ENCODE data around the gene PIK3C2G.
"Not testable (repeated sequence)": the region's sequence is repeated elsewhere in the genome, so short reads cannot be mapped to it uniquely, and the experiment has no call there.

The PIK3C2G gene

DNA sequence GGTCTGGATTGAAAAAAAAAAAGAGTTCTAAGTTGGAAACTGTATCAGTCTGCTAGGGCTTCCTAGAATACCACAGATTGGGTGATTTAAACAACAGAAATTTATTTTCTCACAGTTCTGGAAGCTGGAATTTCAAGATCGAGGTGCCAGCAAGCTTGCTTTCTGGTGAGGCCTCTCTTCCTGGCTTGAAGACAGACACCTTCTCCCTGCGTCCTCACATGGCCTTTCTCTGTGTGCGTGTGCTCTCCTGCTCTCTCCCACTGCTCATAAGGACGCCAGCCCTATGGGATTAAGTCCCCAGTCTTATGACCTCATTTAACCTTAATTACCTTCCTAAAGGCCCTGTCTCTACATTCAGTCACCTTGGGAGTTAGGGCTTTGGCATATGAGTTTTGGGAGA is 215.5 kb downstream of the PIK3C2G start:
- no peak for DNase-seq

DNA sequence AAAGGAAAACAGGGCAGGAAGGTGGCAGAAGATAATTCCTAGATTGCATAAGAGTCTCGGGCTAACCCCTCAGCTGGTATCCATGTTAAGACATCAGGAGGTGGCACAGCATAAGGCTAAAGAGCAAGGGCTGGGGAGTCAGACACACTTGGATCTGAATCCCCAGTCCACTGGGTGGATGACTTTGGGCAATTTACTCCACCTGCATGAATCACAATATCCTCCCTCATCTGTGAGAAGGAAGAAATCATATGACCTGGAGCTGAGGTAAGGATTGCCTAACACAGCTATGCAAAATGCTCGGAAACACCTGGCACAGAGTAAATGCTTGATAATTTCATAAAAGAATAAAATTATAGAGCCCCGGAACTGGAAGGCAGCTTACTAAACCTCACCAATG is 217.9 kb downstream of the PIK3C2G start:
- DNase-seq, result no peak

DNA sequence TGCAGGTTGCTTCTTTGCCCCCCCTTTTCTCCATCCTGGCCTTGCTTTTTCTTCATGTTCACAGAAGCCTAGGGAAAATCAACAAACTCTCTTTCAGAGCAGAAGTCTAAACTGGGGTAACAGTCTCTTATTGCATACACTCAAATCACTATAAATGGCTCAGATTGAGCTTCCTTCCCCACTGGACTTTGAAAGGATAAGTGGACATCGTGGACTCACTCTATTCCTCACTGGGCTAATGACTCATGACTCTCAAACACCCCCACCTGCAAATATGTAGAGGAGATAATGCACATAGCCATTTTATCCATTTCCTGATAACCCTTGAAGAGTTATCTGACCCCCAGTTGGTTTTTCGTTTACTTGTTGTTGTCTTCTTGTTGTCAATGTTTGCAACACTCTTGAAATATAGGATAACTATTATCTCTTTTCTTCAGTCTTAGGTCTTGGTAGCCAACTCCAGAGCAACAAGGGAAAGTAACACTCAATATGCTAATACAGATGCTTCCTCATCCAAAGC is 221.3 kb downstream of the PIK3C2G start:
- DNase-seq, result no peak

DNA sequence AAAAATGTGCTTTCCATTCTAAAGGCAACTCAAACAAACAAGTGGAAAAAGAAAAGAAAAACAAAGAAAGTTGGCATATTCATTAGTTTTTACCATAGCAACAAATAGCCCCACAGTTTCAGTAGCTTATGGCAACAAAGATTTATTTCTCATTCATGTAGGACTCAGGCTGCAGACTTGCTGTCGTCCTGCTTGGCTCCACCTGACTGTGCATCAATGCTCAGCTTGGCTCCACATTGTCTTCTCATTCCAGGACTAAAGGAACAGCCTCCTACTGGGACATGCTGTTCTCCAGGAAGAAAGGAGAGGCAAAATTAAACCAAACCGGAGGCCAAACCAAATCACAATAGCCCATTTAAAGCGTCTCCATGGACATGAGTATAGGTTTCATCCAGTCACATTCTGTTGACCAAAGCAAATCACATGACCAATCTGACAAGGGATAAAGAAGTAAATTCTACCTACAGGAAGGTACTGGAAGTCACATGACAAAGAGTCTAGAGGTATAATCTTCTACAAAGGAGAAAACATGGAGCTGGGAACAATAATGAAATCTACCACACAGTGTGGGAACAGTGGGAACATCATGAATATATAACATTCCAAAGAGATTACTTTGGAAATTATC is 222.5 kb downstream of the PIK3C2G start:
- no peak for DNase-seq

DNA sequence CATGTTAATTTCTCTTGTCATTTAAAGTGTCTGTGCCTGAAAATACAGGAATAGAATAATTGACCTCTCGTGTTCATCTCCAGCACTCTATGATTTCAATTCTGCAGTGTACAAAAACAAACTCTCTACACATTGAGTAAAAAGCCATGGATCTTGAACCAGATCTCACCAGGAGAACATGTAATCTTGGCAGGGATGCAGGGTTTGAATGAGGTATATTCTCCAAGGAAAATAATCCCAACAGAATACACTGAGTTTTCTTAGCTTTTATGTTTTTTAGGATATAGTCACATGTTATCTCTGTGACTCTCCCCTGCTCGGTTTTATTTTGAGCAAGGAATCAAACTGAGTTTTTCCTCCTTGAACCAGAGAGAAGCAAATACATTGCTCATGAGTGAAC is 224.7 kb downstream of the PIK3C2G start:
- no peak for DNase-seq

DNA sequence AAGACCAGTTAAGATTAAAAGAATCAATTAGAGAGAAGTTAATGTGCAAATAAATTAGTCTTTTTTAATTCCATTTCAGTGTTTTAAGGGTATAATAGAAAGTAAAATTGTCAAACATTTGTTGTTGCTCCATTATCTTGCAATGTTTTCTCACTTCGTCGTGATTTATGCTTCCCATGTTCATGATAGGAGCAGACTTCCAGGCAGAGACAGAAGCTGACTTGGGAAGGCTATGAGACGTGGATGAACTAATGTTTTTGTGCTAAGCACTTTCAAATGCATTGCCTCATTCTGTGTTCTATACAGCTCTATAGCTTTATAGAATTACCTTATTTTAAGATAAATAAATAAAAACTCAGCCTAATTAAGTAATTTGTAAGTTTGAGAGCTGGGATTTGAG is 226.2 kb downstream of the PIK3C2G start:
- no peak for DNase-seq

DNA sequence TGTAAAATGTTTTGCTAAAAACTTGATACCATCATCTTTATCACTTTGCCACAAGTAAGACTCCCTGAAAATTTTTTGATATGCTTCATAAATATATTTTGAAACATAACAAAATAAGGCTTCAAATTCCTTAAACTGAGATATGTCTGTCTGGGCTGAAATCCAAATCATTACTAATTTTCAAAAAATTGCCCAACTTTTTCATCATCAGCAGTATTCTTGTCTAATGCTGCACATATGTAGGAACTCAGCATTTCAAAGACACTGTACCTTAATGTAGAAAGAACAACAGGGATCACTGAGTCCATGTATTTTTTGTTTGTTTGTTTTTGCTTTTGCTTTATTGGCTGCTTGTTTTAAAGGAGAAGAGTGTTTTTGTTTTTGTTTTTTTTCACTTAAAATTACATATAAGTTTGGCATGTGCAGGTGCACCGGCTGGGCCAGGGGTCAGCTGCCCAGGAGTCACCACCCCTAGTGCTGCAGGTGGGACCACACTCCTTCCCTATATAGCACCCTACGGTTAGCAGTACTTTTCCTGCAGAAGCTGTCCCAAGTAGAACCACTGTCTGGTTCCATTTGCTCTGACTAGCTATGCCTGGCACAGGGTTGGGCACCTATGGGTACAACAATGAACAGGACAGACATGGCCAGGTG is 231.2 kb downstream of the PIK3C2G start:
- no peak for DNase-seq

DNA sequence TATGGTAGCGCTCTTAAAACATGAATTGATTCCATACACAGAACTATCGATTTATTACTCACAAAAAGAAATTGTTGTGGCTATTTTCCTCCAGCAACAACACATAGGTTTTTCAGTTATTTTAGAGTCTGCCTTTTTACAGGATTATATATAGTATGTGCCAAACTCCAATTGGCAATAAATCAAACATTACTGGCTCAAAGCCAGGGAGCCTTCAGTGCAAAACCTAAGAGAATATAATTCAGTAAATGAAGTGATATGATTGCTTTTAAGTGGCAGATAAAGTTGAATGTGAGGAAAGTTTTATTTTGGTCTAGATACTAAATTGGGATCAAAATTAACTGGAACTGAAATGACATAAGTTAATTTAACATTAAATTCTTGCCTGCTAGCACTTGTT is 234.8 kb downstream of the PIK3C2G start:
- no peak for DNase-seq

DNA sequence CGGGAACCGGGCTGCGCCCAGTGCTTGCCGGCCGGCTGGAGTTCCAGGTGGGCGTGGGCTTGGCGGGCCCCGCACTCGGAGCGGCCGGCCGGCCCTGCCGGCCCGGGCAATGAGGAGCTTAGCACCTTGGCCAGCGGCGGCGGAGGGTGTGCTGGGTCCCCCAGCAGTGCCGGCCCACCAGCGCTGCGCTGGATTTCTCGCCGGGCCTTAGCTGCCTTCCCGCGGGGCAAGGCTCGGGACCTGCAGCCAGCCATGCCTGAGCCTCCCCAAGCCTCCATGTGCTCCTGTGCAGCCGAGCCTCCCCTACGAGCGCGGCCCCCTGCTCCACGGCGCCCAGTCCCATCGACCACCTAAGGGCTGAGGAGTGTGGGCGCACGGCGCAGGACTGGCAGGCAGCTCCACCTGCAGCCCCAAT is 238.8 kb downstream of the PIK3C2G start:
- DNase-seq, result not testable (repeated sequence)

DNA sequence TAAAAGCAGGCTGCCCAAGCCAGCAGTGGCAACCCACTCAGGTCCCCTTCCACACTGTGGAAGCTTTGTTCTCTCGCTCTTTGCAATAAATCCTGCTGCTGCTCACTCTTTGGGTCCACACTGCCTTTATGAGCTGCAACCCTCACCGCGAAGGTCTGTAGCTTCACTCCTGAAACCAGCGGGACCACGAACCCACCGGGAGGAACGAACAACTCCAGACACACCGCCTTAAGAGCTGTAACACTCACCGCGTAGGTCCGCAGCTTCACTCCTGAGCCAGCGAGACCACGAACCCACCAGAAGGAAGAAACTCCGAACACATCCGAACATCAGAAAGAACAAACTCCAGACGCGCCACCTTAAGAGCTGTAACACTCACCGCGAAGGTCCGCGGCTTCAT is 239.4 kb downstream of the PIK3C2G start:
- not testable (repeated sequence) for DNase-seq

DNA sequence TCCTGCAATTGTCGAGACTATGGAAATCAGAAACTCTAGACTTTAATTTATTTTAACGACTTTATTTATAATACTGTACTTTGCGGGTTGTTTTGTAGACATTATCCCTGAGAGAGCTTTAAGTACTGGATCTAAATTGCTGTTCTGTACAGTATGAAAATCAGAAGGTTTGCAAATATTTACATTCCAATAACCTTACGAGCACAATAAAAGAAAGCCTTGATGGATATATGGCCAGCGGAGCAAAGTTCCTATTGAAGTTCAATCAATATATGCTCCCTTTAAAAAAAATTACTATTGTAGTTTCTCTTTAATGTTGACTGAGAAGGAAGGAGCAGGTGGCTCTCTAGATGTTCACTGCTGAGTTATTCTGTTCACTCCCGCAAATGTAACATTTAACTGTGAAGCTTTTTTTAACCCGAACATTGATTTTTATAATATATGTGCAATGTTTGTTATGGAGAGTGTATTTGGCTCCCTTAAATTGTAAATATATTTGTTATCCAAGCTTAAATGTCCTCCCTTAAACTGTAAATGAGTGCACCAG is 241.2 kb downstream of the PIK3C2G start:
- no peak for DNase-seq

DNA sequence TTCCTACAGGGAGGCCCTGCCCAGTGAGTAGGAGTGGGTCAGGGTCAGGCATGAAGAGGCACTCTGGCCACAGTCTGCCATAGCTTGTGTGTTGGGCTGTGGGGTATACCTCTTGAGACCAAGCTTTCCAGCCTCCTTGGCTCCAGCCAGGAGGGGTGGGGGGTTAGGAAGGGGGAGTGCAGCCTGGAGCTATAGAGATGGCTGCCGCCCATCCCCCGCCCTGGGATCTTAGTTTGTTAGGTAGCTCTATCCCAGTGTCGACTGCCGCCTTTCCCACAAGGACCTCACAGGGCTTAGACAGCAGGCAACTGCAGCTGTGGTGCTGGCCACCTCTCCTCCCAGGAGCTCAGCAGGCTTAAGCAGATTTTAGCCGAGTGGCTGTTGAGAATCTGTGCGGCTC is 260.1 kb downstream of the PIK3C2G start:
- DNase-seq, result no peak

DNA sequence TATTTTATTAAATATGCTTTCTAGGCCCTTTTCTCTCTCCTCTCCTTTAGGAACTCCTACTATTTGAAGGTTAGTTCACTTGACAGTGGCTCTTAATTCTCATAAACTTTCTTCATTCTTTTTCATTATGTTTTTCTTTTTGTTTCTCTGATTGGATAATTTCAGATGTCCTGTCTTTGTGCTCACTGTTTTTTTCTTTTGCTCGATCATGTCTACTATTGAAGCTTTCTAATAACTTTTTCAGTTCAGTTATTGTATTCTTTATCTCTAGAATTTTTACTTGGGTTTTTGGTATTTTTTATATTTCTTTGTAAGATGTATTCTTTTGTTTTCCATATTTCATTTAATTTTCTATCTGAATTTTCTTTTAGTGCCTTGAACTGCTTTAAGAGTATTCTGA is 261.5 kb downstream of the PIK3C2G start:
- no peak for DNase-seq

DNA sequence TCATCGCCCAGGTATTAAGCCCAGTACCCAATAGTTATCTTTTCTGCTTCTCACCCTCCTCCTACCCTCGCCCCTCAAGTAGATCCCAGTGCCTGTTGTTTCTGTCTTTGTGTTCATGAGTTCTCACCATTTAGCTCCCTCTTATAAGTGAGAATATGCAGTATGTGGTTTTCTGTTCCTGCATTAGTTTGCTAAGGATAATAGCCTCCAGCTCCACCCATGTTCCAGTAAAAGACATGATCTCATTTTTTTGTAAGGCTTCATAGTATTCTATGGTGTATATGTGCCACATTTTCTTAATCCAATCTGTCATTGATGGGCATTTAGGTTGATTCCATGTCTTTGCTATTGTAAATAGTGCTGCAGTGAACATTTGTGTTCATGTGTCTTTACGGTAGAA is 281.2 kb downstream of the PIK3C2G start:
- DNase-seq, result not testable (repeated sequence)

DNA sequence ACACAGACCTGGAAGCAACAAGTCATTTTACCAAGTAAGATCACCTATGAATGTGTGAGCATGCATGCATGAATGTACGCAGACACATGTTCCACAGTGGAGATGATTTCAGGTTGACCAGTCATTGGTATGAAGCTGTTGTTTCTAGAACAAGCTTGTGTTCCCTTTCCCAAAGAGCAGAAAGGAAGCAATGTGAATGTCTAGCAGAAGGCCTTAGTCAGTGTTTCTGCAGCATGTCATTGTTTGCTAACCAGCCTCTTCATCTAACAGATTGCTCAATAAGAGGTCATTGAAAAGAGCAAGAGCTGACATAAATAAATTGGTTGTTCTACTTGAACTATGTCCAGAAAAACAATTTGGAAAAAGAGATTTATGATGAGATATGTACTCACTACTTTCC is 285.1 kb downstream of the PIK3C2G start:
- DNase-seq, result no peak

DNA sequence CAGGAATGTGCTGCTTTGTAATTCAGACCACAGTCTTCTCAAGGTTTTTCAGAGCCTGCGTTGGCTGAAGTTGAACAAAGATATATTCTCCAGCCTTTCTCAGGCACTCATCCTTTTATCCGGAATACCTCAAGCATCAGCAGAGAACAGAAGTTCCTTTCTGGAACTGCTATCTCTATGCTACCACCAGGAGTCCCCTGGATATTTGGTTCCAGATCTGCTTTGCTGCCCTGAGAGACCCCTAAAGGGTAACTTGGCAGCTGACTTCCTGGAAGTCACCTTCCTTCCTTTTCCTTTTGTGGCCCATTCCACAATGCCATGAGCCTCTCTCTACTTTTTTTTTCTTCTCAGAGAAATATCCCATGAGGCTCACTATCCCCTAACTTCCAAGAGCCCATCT is 288.3 kb downstream of the PIK3C2G start:
- DNase-seq, result no peak

DNA sequence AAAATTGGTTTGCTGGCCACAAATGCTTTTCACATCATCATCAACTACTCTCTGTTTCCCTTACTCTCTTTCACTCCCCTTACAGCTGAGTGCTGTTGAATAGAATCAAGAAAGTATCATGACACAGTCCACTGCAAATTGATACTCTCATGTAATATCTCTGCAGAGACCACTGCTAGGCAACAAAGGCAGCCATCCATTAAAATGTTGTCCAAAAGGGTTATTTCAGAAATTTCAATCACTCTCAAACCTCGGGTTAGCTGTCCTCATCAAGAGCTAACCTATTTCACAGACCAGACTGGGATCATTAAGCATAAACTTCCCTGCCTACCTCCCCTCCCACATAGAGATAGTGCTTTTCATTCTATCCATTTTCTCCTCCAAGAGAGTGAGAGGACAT is 289.8 kb downstream of the PIK3C2G start:
- no peak for DNase-seq

DNA sequence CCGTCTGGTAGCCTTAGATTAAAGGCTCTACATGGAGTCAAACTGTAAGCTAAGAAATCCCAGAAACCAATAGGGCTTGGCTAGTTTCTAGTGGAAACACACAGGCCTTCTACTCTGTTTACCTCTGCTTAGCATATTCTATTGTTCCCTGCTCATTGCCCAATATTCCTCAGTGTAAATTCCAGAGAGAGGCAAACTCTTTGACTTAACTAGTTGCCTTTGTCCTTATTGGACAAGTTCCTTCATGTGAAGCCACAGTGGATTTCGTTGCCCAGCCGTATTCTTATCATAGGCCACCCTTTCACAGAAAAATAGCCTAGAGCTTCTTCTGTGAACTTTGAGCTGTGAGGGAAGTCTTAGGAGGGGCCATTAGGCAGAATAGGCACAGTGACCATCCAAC is 290.4 kb downstream of the PIK3C2G start:
- DNase-seq, result no peak

DNA sequence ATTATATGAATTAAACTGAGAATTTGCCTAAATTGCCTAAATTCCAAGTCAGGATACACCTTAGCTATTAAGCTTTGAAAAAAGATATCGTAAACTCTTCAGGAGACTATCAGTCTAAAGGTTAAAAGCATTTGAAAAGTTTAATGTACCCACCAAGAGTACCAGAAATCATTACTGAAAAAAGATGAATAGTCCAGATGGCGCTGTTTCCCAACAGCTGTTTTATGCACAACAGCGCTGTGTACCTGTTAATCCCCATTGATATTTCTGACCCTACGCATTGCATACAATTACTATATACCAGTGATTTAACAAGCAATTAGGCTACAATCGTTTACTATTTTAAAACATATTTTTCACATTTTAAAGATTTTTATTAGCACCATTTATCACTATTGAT is 291.5 kb downstream of the PIK3C2G start:
- DNase-seq, result no peak

DNA sequence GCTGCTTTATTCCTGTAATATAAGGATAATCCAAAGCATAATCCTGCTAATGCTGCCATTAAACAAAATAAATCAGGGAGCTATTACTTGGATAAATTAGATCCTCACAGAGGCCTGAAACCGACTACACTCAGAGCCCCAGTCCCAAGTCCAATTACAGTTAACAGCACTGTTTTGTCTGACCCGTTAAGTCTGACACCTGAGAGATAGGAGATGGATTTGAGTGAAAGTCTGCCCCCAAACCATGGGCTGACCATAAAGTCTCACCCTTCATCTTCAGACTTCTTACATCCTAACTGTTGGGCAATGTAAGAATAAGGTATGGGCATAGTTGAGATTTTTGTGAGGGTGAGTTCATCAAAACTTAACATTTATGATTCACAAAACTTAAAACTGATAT is 294.8 kb downstream of the PIK3C2G start:
- DNase-seq, result no peak

DNA sequence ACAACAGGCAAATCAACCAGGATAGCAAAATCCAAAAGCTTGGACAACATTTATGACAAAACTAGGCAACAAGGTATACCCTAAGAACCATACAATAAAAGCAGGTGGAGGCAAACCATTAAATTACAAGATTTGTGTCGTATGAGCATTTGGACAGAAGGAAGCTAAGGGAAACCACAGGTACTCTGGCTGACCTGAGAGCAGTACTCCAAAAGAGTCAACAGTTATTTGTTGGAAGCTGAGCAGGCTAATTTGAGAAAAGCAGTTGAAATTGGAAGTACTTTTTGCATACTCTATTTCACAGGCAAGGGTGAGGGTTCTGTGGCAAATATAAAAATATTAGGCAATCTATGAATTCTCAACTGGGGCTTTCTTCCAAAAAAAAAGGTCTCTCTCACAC is 297.9 kb downstream of the PIK3C2G start:
- no peak for DNase-seq

DNA sequence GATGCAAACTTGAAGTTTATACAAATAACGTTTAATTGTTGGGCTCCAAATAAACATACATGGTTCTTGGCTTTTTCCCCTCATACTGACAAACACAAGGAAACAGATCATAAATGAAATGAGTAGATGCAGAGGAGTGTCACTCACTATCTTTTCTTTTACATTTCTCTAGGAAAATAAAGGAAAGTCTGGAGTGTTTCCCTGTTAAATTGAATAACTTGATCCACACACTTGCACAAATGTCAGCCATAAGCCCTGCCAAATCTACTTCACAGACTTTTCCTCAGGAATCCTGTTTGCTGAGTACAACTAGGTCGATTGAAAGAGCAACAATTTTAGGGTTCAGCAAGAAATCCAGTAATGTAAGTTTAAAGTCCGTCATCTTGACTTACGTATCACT is 301.2 kb downstream of the PIK3C2G start:
- no peak for DNase-seq

DNA sequence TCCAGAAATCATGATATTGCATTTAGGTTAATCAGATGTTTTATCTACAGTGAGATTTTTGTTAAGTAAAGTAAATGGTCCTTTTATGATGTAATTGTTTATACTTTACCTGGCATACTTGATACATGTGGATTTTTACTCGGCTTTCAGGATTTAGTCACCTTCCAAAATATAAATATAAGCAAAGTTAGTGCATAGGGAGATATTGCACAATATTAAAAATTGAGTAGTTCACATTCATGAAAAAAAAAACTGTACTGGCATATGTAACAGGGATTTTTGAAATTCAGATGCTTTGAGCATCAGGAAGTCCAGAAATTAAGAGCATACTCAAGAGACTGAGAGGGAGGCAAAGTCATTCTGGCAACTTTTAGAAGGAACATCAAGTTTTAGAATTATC is 303.0 kb downstream of the PIK3C2G start:
- DNase-seq, result no peak

DNA sequence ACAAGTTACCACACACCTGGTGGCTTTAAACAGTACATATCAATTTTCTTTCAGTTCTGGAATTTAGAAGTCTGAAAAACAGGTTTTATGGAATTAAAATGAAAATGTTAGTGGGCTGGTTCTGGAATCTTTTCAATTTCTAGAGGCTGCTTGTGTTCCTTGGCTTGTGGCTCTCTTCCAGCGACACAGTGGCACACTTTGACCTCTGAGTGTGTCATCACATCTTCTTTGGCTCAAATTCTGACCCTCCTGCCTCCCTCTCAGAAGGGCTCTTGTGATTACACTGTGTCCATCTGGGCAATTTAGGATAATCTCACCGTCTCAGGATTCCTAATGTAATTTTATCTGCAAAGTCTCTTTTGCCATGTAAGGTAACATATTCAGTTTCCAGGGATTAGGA is 306.5 kb downstream of the PIK3C2G start:
- DNase-seq, result no peak

DNA sequence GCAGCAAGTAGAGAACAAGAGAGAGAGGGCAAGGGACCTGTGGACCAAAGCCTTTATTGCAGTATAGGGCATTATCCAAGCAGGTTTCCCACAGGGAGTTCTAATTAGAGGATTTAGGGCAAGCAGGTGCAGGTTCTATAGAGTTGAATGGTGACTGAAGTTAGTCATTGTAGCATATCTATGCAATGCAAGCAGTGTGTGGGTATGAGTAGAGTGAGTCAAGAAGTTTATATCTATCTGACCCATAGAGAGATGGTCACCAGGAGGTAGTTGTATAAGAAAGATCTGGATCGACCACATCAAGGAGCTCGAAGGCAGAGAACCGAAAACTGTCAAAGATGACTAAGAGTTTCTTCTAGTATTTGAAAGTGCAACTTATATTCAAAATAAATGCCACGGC is 309.2 kb downstream of the PIK3C2G start:
- DNase-seq, result no peak

Data from CD4-positive, alpha-beta T cell treated with Interleukin-17A for 1 hour (primary cell).